Caco-2 (cell line): ENCODE measurements around the gene CHAC2. TPM values are rescaled to one million over a fixed set of nuclear protein-coding genes. Genes with fewer than 3 reads are reported as not detected.
A peak's percentile ranks its signal among the peaks of the same experiment; 100 is the strongest.

Source experiments
- BruUV-seq: library from RNA; stranded (reverse); fragments of 400-500 nt; replicated peaks from 2 replicates; lab custom pipeline; 2021; lab: Mats Ljungman, UMichigan
- CTCF ChIA-PET: fragments of 300-600 bp; sonication (Branson Sonifier 250); formaldehyde crosslinking; loops from one replicate; lab custom pipeline; 2022; ENCODE audit warnings: antibody characterized with exemption; lab: Charles Lee
- POLR2A ChIA-PET: fragments of 300-600 bp; sonication (Branson Sonifier 250); formaldehyde crosslinking; loops from one replicate; lab custom pipeline; 2022; ENCODE audit warnings: antibody characterized with exemption; lab: Charles Lee
- DNase-seq, 2 experiments: peaks; one replicate each; pipeline versions ENCODE4 v3.0.0 to v3.0.0-alpha.2; 2020 to 2022
- H3K27me3 ChIP-seq: replicated peaks from 2 replicates; pipeline ENCODE4 v1.6.0; 2011; ENCODE audit warnings: low read length; ENCODE audit not compliant: control insufficient read depth, insufficient read depth
- H3K36me3 ChIP-seq: 2 replicates; pipeline ENCODE4 v1.5.1; 2011; ENCODE audit warnings: low read length; ENCODE audit not compliant: control insufficient read depth, insufficient read depth
- H3K4me1 ChIP-seq: fragments of 250-450 bp; sonication (Bioruptor Pico); 2 replicates; pipeline ENCODE4 v1.5.1; 2020; ENCODE audit warnings: mild to moderate bottlenecking
- H3K4me3 ChIP-seq: 2 replicates; pipeline ENCODE4 v1.5.1; 2011; ENCODE audit warnings: low read depth, mild to moderate bottlenecking, control low read depth, low read length
- H3K9me3 ChIP-seq: fragments of 250-450 bp; sonication (Bioruptor Pico); 2 replicates; pipeline ENCODE4 v1.5.1; 2020; ENCODE audit warnings: mild to moderate bottlenecking, moderate library complexity
- H3K27ac Mint-ChIP-seq: one replicate; pipeline ENCODE4 v1.8.0; 2022; ENCODE audit warnings: mixed read lengths; ENCODE audit not compliant: unreplicated experiment
- H3K27me3 Mint-ChIP-seq: one replicate; pipeline ENCODE4 v1.8.0; 2022; ENCODE audit warnings: mixed read lengths; ENCODE audit not compliant: insufficient read depth, unreplicated experiment
- H3K36me3 Mint-ChIP-seq: one replicate; pipeline ENCODE4 v1.8.0; 2022; ENCODE audit warnings: mild to moderate bottlenecking, mixed read lengths; ENCODE audit not compliant: insufficient read depth, unreplicated experiment
- H3K4me1 Mint-ChIP-seq: one replicate; pipeline ENCODE4 v1.8.0; 2022; ENCODE audit warnings: low read depth, mixed read lengths; ENCODE audit not compliant: unreplicated experiment
- H3K4me3 Mint-ChIP-seq: one replicate; pipeline ENCODE4 v1.8.0; 2022; ENCODE audit warnings: mild to moderate bottlenecking, moderate library complexity, mixed read lengths; ENCODE audit not compliant: unreplicated experiment
- H3K9me3 Mint-ChIP-seq: one replicate; pipeline ENCODE4 v1.8.0; 2022; ENCODE audit warnings: mixed read lengths; ENCODE audit not compliant: unreplicated experiment
- CTCF ChIP-seq, 2 experiments: fragments of 200-600 bp in 1 of 2; IDR thresholded peaks; 1 replicate in 1 of 2; 2 replicates in 1 of 2; pipeline versions ENCODE4 v1.5.1 to v1.8.0; 2011 to 2022; ENCODE audit warnings: antibody characterized with exemption in 1 of 2, control low read depth in 1 of 2, inconsistent platforms in 1 of 2, low read depth in 1 of 2, low read length in 1 of 2, mild to moderate bottlenecking in 1 of 2, moderate library complexity in 1 of 2; ENCODE audit not compliant: insufficient read depth in 1 of 2, severe bottlenecking in 1 of 2, unreplicated experiment in 1 of 2
- intact Hi-C: fragments of 100-400 bp; cut with micrococcal nuclease; formaldehyde crosslinking; loops from one replicate; pipeline ENCODE4 v1.10.0; 2022; ENCODE audit not compliant: unreplicated experiment
- total RNA-seq: library from RNA; stranded (reverse); gene quantifications from 2 replicates; pipeline ENCODE4 v1.2.3, GENCODE V29; 2022

Gene CHAC2
- total RNA-seq, 1 experiment from 2014 or later: 3.9 TPM

DNA sequence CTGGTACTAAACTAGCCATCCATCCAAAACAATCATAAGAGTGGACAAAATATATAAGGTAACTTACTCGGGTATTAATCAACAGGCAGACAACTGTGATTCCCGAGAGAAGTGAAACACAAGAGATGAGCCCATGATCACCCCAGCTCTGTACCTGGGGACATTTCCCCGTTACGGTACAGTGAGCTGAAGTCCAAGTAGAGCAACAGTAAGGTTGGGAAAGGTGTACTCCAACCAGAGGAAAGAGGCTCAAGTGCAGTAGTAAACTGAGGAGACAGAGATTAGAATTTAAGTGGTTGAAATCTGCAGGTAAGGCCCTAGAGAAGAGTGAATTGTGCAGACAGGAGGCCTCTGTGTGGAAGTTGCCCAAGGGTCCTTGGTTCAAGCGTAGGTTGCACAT is 30.5 kb upstream of the CHAC2 start:
- peaks cover 9% of the 10 kb centered on the region for H3K9me3 Mint-ChIP-seq
- Histone ChIP-seq H3K27me3 (no peaks in the 10 kb centered on the region), H3K4me3 (no peak overlapping the region), H3K36me3 (no peaks in the 10 kb centered on the region), H3K9me3 (no peaks in the 10 kb centered on the region), H3K4me1 (no peaks in the 10 kb centered on the region)
- H3K27me3 Mint-ChIP-seq: no peaks in the 10 kb centered on the region
- no peak for DNase-seq
- ChIA-PET CTCF (no interaction called here), POLR2A (no interaction called here)
- no peaks in the 10 kb centered on the region for H3K36me3 Mint-ChIP-seq
- BruUV-seq: no TSS peak
- no peak for TF ChIP-seq CTCF (IDR thresholded peaks at IDR 0.05; ENCODE audit: insufficient read depth in 1 of 2, low read depth in 1 of 2, low read length in 1 of 2, severe bottlenecking in 1 of 2, unreplicated experiment in 1 of 2)
- H3K4me1 Mint-ChIP-seq: no peaks in the 10 kb centered on the region
- H3K27ac Mint-ChIP-seq: no peak overlapping the region
- intact Hi-C loops: no loop called here
- H3K4me3 Mint-ChIP-seq: no peak overlapping the region

- H3K36me3 Mint-ChIP-seq: no peaks in the 10 kb centered on the region
- BruUV-seq: no TSS peak
- H3K4me1 Mint-ChIP-seq: no peaks in the 10 kb centered on the region
- POLR2A ChIA-PET: no interaction called here
- Histone ChIP-seq H3K9me3 (no peaks in the 10 kb centered on the region), H3K36me3 (no peaks in the 10 kb centered on the region), H3K27me3 (no peaks in the 10 kb centered on the region), H3K4me1 (no peaks in the 10 kb centered on the region), H3K4me3 (no peak overlapping the region)
- no peaks in the 10 kb centered on the region for H3K27me3 Mint-ChIP-seq
- H3K27ac Mint-ChIP-seq: no peak overlapping the region
- intact Hi-C loops: no loop called here
- no peak for TF ChIP-seq CTCF (IDR thresholded peaks at IDR 0.05; ENCODE audit: insufficient read depth in 1 of 2, low read depth in 1 of 2, low read length in 1 of 2, severe bottlenecking in 1 of 2, unreplicated experiment in 1 of 2)
- DNase-seq: no peak
- CTCF ChIA-PET: interaction anchor here (0.6 kb wide), 1 partner anchor 266 kb away, joined by 3 read pairs; no protein-coding TSS in a partner anchor
- peaks cover 7% of the 10 kb centered on the region for H3K9me3 Mint-ChIP-seq
- no peak overlapping the region for H3K4me3 Mint-ChIP-seq
Observed at GRCh38 chr2:53739032-53739431, 28.6 kb upstream of the CHAC2 start.

GRCh38 chr2:53740170-53740569 is 27.4 kb upstream of the CHAC2 start:
- intact Hi-C loops: loop anchor here (1.0 kb wide), 1 partner anchor 317 kb away; no protein-coding TSS in a partner anchor

More at GRCh38 chr2:53740170-53740569, 27.4 kb upstream of the CHAC2 start:
- peak; percentile 23 to 58 for TF ChIP-seq CTCF (IDR thresholded peaks at IDR 0.05; ENCODE audit: insufficient read depth in 1 of 2, low read depth in 1 of 2, low read length in 1 of 2, severe bottlenecking in 1 of 2, unreplicated experiment in 1 of 2)
- Histone ChIP-seq H3K36me3 (no peaks in the 10 kb centered on the region), H3K27me3 (no peaks in the 10 kb centered on the region), H3K4me1 (no peaks in the 10 kb centered on the region), H3K9me3 (no peaks in the 10 kb centered on the region), H3K4me3 (no peak overlapping the region)
- Mint-ChIP-seq H3K4me1 (no peaks in the 10 kb centered on the region), H3K36me3 (no peaks in the 10 kb centered on the region), H3K27me3 (no peaks in the 10 kb centered on the region), H3K4me3 (no peak overlapping the region), H3K9me3 (no peaks in the 10 kb centered on the region), H3K27ac (no peak overlapping the region)
- ChIA-PET CTCF (no interaction called here), POLR2A (no interaction called here)
- peak in 1 of 2 experiments; percentile 7 for DNase-seq
- no TSS peak for BruUV-seq
